Gastroesophageal sphincter (tissue), 3 donors: Measurements from ENCODE around the gene RNLS.

Source experiments
- CTCF ChIP-seq, 4 experiments: fragments of 200-600 bp in 2 of 4; fragments of 450-650 bp in 2 of 4; sonication (generic) in 1 of 4; IDR thresholded peaks; one replicate each; pipeline ENCODE4 v1.5.1; 2017 to 2019; ENCODE audit warnings: antibody characterized with exemption in 4 of 4, mild to moderate bottlenecking in 2 of 4, moderate library complexity in 2 of 4
- EP300 ChIP-seq: sonication (generic); formaldehyde crosslinking; IDR thresholded peaks from one replicate; pipeline ENCODE4 v1.6.1; 2017; ENCODE audit warnings: antibody characterized with exemption, mild to moderate bottlenecking
- POLR2A ChIP-seq, 2 donors: fragments of 450-650 bp; IDR thresholded peaks; one replicate each; pipeline ENCODE4 v1.6.1; 2017; ENCODE audit warnings: antibody characterized with exemption in 2 of 2, mild to moderate bottlenecking in 2 of 2, moderate library complexity in 1 of 2
- POLR2AphosphoS5 ChIP-seq: sonication (generic); formaldehyde crosslinking; IDR thresholded peaks from one replicate; pipeline ENCODE4 v1.6.1; 2017; ENCODE audit warnings: antibody characterized with exemption

GRCh38 chr10:88311264-88311663 is 271.9 kb downstream of the RNLS start:
- TF ChIP-seq POLR2AphosphoS5 (no peak), CTCF (IDR thresholded peaks at IDR 0.05) (no peak), POLR2A (IDR thresholded peaks at IDR 0.05) (no peak), EP300 (no peak)
